ENCODE measurements around the gene MLLT1. TPM values are rescaled to one million over a fixed set of nuclear protein-coding genes. Genes with fewer than 3 reads are reported as not detected.
A peak's percentile ranks its signal among the peaks of the same experiment; 100 is the strongest.

MLLT1 gene
- total and polyA plus RNA-seq, 12 donors = 21.4 to 48.3 (median 31.7) TPM

DNA sequence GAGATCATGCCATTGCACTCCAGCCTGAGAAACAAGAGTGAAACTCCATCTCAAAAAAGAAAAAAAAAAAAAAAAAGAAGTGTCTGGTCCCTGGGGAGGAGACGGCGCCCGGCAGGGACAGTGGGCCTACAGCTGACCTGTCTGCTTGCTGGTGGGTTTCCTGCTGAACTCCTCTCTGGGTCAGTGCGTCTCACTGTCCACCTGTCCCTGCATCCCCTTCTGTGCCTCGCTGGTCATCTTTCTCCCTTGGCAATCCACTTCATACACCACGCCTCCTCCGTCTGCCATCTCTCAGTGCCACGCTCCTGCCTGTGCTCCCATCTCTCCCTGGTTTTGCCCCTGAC, 80.9 kb downstream of the MLLT1 start:
- 28 to 29% methylated on average over 8 of the region's 8 CpGs for WGBS, 2 donors
- TF ChIP-seq, protein P1, sequence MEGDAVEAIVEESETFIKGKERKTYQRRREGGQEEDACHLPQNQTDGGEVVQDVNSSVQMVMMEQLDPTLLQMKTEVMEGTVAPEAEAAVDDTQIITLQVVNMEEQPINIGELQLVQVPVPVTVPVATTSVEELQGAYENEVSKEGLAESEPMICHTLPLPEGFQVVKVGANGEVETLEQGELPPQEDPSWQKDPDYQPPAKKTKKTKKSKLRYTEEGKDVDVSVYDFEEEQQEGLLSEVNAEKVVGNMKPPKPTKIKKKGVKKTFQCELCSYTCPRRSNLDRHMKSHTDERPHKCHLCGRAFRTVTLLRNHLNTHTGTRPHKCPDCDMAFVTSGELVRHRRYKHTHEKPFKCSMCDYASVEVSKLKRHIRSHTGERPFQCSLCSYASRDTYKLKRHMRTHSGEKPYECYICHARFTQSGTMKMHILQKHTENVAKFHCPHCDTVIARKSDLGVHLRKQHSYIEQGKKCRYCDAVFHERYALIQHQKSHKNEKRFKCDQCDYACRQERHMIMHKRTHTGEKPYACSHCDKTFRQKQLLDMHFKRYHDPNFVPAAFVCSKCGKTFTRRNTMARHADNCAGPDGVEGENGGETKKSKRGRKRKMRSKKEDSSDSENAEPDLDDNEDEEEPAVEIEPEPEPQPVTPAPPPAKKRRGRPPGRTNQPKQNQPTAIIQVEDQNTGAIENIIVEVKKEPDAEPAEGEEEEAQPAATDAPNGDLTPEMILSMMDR (IDR thresholded peaks at IDR 0.05) = no peak

DNA sequence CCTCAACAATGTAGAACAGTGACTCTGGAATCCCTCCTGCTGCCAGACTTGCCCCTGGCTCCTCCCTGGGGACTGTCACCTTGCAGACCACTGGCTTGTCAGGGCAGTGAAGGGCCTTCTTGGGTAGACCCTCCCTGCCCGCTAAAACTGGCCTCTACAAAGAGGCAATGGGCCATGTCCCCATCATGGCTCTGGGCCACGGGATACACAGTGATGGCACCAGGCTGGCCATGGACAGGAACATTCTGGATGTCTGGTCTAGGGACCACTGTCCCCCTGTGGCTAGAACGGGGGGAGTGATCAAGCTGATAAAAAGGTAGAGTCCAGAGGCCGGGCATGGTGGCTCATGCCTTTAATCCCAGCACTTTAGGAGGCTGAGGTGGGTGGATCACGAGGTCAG, 83.4 kb downstream of the MLLT1 start:
- TF ChIP-seq, protein P1 (IDR thresholded peaks at IDR 0.05) = no peak
- Histone ChIP-seq H3K4me3 (no peak overlapping the region), H3K27ac (no peak overlapping the region), H3K4me1 (peaks cover 4 to 20% (median 11%) of the 10 kb centered on the region in 9 donors), H3K9me3 (peaks cover 0 to 14% (median 0%) of the 10 kb centered on the region in 11 donors), H3K36me3 (no peaks in the 10 kb centered on the region), H3K27me3 (no peaks in the 10 kb centered on the region)
- DNase-seq (no peak), ATAC-seq (no peak)
- intact Hi-C loops (cut with DNase I) = no loop called here
- WGBS, 2 donors = 88 to 98% methylated on average over 5 of the region's 5 CpGs

More for the DNA sequence above, 80.9 kb downstream of the MLLT1 start:
- Histone ChIP-seq H3K4me3 (peak overlapping the region; percentile 40 to 99 (median 66)), H3K9me3 (peaks cover 0 to 7% (median 0%) of the 10 kb centered on the region in 11 donors), H3K36me3 (no peaks in the 10 kb centered on the region), H3K27ac (peak overlapping the region in 7 of 10 donors; percentile 1 to 74 (median 50)), H3K4me1 (peaks cover 4 to 20% (median 11%) of the 10 kb centered on the region in 9 donors), H3K27me3 (no peaks in the 10 kb centered on the region)
- ATAC-seq (no peak), DNase-seq (no peak)
- intact Hi-C loops (cut with DNase I) = no loop called here

DNA sequence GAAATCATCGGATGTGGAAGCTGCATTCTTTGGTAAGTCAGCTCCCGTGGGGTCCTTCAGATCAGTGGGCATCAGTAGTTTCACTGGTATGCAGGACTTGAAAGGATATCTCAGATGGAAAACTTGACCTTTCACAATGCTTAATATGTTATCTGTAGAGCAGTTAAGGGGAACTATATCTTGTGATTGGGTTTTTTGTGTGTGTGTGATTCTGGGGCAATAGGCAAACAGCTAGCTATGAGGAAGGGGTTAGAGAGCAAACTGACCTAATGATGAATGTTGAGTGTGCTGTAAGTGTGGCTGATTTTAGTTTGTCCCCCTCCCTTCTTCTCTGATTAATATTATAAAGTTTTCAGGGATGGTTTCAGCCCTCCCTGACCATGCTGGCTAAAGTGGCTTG, 91.0 kb downstream of the MLLT1 start:
- intact Hi-C loops (cut with DNase I) = no loop called here
- WGBS, 2 donors = 89 to 90% methylated on average over 2 of the region's 2 CpGs
- peaks cover 0 to 4% (median 0%) of the 10 kb centered on the region in 7 donors for H3K27me3 ChIP-seq

DNA sequence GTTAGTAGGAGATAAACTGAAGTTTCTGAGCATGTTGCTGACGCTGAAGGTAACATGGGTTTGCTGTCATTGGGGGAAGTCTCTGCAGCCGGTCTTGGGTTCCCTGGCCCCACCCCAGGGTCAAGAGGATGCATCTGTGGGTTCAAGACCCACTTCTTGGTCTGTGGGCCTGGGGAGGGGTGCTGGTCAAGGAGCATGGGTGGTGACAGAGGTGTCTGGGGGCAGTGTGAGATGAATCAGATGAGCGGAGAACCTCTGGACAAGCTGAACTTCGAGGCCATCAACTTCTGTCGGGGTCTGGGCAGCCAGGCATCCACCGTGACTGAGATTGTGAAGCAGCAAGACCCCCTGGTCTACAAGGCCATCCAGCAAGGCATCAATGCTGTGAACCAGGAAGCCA, 92.4 kb downstream of the MLLT1 start:
- peaks cover 0 to 22% (median 0%) of the 10 kb centered on the region in 11 donors for H3K9me3 ChIP-seq
- TF ChIP-seq, protein P1 (IDR thresholded peaks at IDR 0.05) = no peak
- ATAC-seq = no peak

More for the DNA sequence above, 91.0 kb downstream of the MLLT1 start:
- Histone ChIP-seq H3K4me1 (no peaks in the 10 kb centered on the region), H3K27ac (no peak overlapping the region), H3K36me3 (no peaks in the 10 kb centered on the region), H3K9me3 (peaks cover 0 to 29% (median 0%) of the 10 kb centered on the region in 11 donors), H3K4me3 (no peak overlapping the region)
- no peak for ATAC-seq
- DNase-seq = no peak
- TF ChIP-seq, protein P1 (IDR thresholded peaks at IDR 0.05) = no peak

More for the DNA sequence above, 92.4 kb downstream of the MLLT1 start:
- no peak for DNase-seq
- WGBS, 2 donors = 83 to 96% methylated on average over 6 of the region's 6 CpGs
- H3K27ac ChIP-seq = no peak overlapping the region
- no peaks in the 10 kb centered on the region for H3K4me1 ChIP-seq
- peaks cover 0 to 14% (median 8%) of the 10 kb centered on the region in 7 donors for H3K27me3 ChIP-seq
- intact Hi-C loops (cut with DNase I) = no loop called here
- no peak overlapping the region for H3K4me3 ChIP-seq
- no peaks in the 10 kb centered on the region for H3K36me3 ChIP-seq
